HepG2 (cell line): ENCODE results near the gene CASTOR1. TPM values are rescaled to one million over a fixed set of nuclear protein-coding genes. Genes with fewer than 3 reads are reported as not detected.

Source experiments
- ATAC-seq: fragments of 200-7000 bp; cut with Tn5 transposase; 3 replicates; pipeline ENCODE4 v1.9.1; 2020; ENCODE audit warnings: mild to moderate bottlenecking, moderate library complexity
- BruUV-seq: library from RNA; stranded (reverse); fragments of 400-500 nt; replicated peaks from 2 replicates; lab custom pipeline; 2021; lab: Mats Ljungman, UMichigan
- CTCF ChIA-PET: fragments of 300-600 bp; formaldehyde crosslinking; extraction: SDS; loops from one replicate; lab custom pipeline; 2021; ENCODE audit warnings: low total read pairs, inconsistent platforms, low intra/inter-chr PET ratio; lab: Yijun Ruan, JAX
- POLR2A ChIA-PET: fragments of 350-600 bp; sonication (Branson Sonifier 250); formaldehyde crosslinking; loops from one replicate; lab custom pipeline; 2020; ENCODE audit warnings: antibody characterized with exemption, inconsistent platforms; lab: Yijun Ruan, JAX
- DNase-seq: peaks from one replicate; pipeline ENCODE4 v3.0.0-alpha.2; 2015; ENCODE audit warnings: low spot score
- FAIRE-seq: peaks from 3 replicates; lab custom pipeline; 2011; peaks lifted over from hg19 to GRCh38; lab: Jason Lieb, UNC
- H2AFZ ChIP-seq: one replicate; pipeline ENCODE4 v1.6.1; 2011; ENCODE audit warnings: low read length, inconsistent platforms
- H3K27ac ChIP-seq: fragments of 300-600 bp; 3 replicates; pipeline ENCODE4 v1.8.0; 2011; ENCODE audit warnings: mixed run types, mild to moderate bottlenecking, mixed read lengths, low read length, inconsistent platforms; ENCODE audit not compliant: insufficient read depth; ENCODE audit errors: extremely low read length
- H3K27me3 ChIP-seq, 2 experiments: fragments of 200-600 bp in 1 of 2; 2 replicates in 1 of 2; 3 replicates in 1 of 2; pipeline versions ENCODE4 v1.6.0 to v1.8.0; 2011; ENCODE audit warnings: low read length in 2 of 2, mild to moderate bottlenecking in 2 of 2, moderate library complexity in 2 of 2, inconsistent platforms in 1 of 2; ENCODE audit not compliant: insufficient read depth in 2 of 2, control insufficient read depth in 1 of 2
- H3K36me3 ChIP-seq, 2 experiments: fragments of 200-600 bp in 1 of 2; replicated peaks in 1 of 2; 2 replicates in 1 of 2; 3 replicates in 1 of 2; pipeline versions ENCODE4 v1.5.1 to v1.8.0; 2011; ENCODE audit warnings: low read length in 2 of 2, inconsistent platforms in 1 of 2; ENCODE audit not compliant: insufficient read depth in 2 of 2, control insufficient read depth in 1 of 2
- H3K4me1 ChIP-seq: 2 replicates; pipeline ENCODE4 v1.5.1; 2012; ENCODE audit warnings: low read length, inconsistent platforms; ENCODE audit not compliant: insufficient read depth
- H3K4me2 ChIP-seq: 2 replicates; pipeline ENCODE4 v1.6.0; 2011; ENCODE audit warnings: low read depth, low read length, inconsistent platforms
- H3K4me3 ChIP-seq, 3 experiments: fragments of 200-600 bp in 1 of 3; sonication (generic), shearing (Covaris generic) in 1 of 3; replicated peaks in 1 of 3; 2 replicates each; pipeline ENCODE4 v1.5.1; 2011 to 2016; ENCODE audit warnings: low read length in 3 of 3, inconsistent platforms in 2 of 3, low read depth in 2 of 3, mild to moderate bottlenecking in 2 of 3, control low read depth in 1 of 3, mixed read lengths in 1 of 3; ENCODE audit not compliant: insufficient read depth in 1 of 3
- H3K79me2 ChIP-seq: one replicate; pipeline ENCODE4 v1.6.1; 2011; ENCODE audit warnings: low read length, inconsistent platforms; ENCODE audit not compliant: insufficient read depth
- H3K9ac ChIP-seq: 2 replicates; pipeline ENCODE4 v1.6.0; 2011; ENCODE audit warnings: mild to moderate bottlenecking, low read depth, low read length, inconsistent platforms; ENCODE audit not compliant: insufficient read depth
- H3K9me3 ChIP-seq: 2 replicates; pipeline ENCODE4 v1.5.1; 2012; ENCODE audit warnings: mild to moderate bottlenecking, low read length
- H4K20me1 ChIP-seq: 2 replicates; pipeline ENCODE4 v1.6.0; 2011; ENCODE audit warnings: inconsistent platforms, mild to moderate bottlenecking, low read length, moderate library complexity; ENCODE audit not compliant: insufficient read depth
- AGO2 ChIP-seq: fragments of 200-400 bp; formaldehyde crosslinking; optimal IDR thresholded peaks from 2 replicates; pipeline ENCODE3; 2017; ENCODE audit warnings: mild to moderate bottlenecking, low read depth, low read length, moderate library complexity
- KLF15 ChIP-seq: sonication (generic); formaldehyde crosslinking; IDR thresholded peaks from 2 replicates; pipeline ENCODE4 v1.8.1; 2023; ENCODE audit warnings: borderline replicate concordance, mild to moderate bottlenecking, inconsistent platforms, missing genetic modification reagents, mixed read lengths
- RBFOX2 ChIP-seq: fragments of 200-400 bp; formaldehyde crosslinking; IDR thresholded peaks from 2 replicates; pipeline ENCODE4 v1.6.1; 2017; ENCODE audit warnings: low read depth, mild to moderate bottlenecking, low read length
- UBTF ChIP-seq: sonication (generic); formaldehyde crosslinking; IDR thresholded peaks from 2 replicates; pipeline ENCODE4 v1.4.0; 2020; ENCODE audit warnings: mild to moderate bottlenecking, missing genetic modification reagents
- WGBS: methylation state at CpG from one replicate; pipeline ENCODE4 v1.1.6; 2017; ENCODE audit warnings: low lambda C conversion rate; 5-methylcytosine and 5-hydroxymethylcytosine counted together
- in situ Hi-C: cut with HindIII; loops from 2 replicates; pipeline ENCODE4 v1.10.0; 2017; ENCODE audit warnings: low pct_unique_long_range_greater_than_20kb; ENCODE audit not compliant: extremely low pct_ligation_motif_present
- intact Hi-C: fragments of 100-400 bp; cut with micrococcal nuclease; formaldehyde crosslinking; loops from one replicate; pipeline ENCODE4 v1.10.0; 2022; ENCODE audit not compliant: unreplicated experiment
- polyA plus RNA-seq, 8 experiments: library from polyadenylated mRNA; depleted of rRNA in 3 of 8; stranded (reverse) in 7 of 8; unstranded in 1 of 8; fragments of >200 nt; fragmentation: Illumina TruSeq in 4 of 8; extraction: Trizol in 4 of 8; gene quantifications; 2 replicates each; pipeline versions ENCODE4 v1.2.1 to v1.2.3, GENCODE V29; 2011 to 2016; ENCODE audit warnings: low read depth in 4 of 8, missing spikeins in 1 of 8, mixed read lengths in 1 of 8; ENCODE audit not compliant: insufficient read depth in 1 of 8
- total RNA-seq, 5 experiments: library from RNA; depleted of rRNA; stranded (reverse); fragments of >200 nt; fragmentation: Illumina TruSeq; extraction: Trizol; gene quantifications; 2 replicates each; pipeline ENCODE4 v1.2.3, GENCODE V29; 2016; ENCODE audit warnings: low read depth in 1 of 5

The CASTOR1 gene
- total and polyA plus RNA-seq, 2 of the 13 experiments (the other 11 are each of a cell fraction or from before 2014, with no cell fraction given), result 2.6 to 4.4 TPM

GRCh38 chr22:30241576-30242371 is 47.5 kb downstream of the CASTOR1 start (continued):
- no peak for TF ChIP-seq UBTF
- TF ChIP-seq, all 625 proteins: peak for 0

GRCh38 chr22:30240541-30241417 is 48.5 kb downstream of the CASTOR1 start:
- H3K27ac ChIP-seq, result no peak overlapping the region
- in situ Hi-C loops, result no loop called here
- no TSS peak for BruUV-seq
- intact Hi-C loops, result no loop called here
- H3K4me1 ChIP-seq, result peaks cover 48% of the 10 kb centered on the region
- no peaks in the 10 kb centered on the region for H4K20me1 ChIP-seq
- H3K9me3 ChIP-seq, result no peaks in the 10 kb centered on the region
- WGBS, result 91% methylated on average over 20 of the region's 24 CpGs
- H3K4me2 ChIP-seq, result no peak overlapping the region
- no peak overlapping the region for H3K4me3 ChIP-seq
- no peak for FAIRE-seq
- peaks cover 0 to 22% of the 10 kb centered on the region in 2 experiments; a peak in 3 of 5 replicates for H3K27me3 ChIP-seq
- H3K36me3 ChIP-seq, result no peaks in the 10 kb centered on the region
- ATAC-seq, result no peak
- ChIA-PET POLR2A (no interaction called here), CTCF (no interaction called here)
- no peak overlapping the region for H3K9ac ChIP-seq
- no peak overlapping the region for H2AFZ ChIP-seq
- TF ChIP-seq KLF15 (no peak), AGO2 (peak; percentile 26), RBFOX2 (0 out of 2 replicates have a peak, but pooled peaks have one; percentile 38)
- TF ChIP-seq, all 625 proteins: peak for 2
- no peak for DNase-seq
- no peaks in the 10 kb centered on the region for H3K79me2 ChIP-seq
